H1 (cell line): ENCODE measurements around the gene SGCE. TPM values are rescaled to one million over a fixed set of nuclear protein-coding genes. Genes with fewer than 3 reads are reported as not detected.

ENCODE experiments used
- CTCF ChIA-PET: fragments of 300-600 bp; sonication (Branson Sonifier 250); formaldehyde crosslinking; loops from one replicate; lab custom pipeline; 2021; ENCODE audit not compliant: partially characterized antibody; lab: Charles Lee
- POLR2A ChIA-PET: fragments of 300-600 bp; sonication (Branson Sonifier 250); formaldehyde crosslinking; loops from one replicate; lab custom pipeline; 2021; ENCODE audit warnings: inconsistent platforms; ENCODE audit not compliant: partially characterized antibody; lab: Charles Lee
- DNase-seq, 2 experiments: peaks; one replicate each; pipeline versions ENCODE4 v3.0.0 to v3.0.0-alpha.2; 2010 to 2022; ENCODE audit warnings: low spot score in 2 of 2, low read depth in 1 of 2, mixed read lengths in 1 of 2
- FAIRE-seq: peaks from 2 replicates; lab custom pipeline; 2011; peaks lifted over from hg19 to GRCh38; lab: Jason Lieb, UNC
- H2AFZ ChIP-seq: 2 replicates; pipeline ENCODE4 v1.8.1; 2012; ENCODE audit warnings: low read length, inconsistent platforms
- H2AK5ac ChIP-seq: 2 replicates; pipeline ENCODE4 v1.6.1; 2013; ENCODE audit warnings: low read depth, low read length
- H2BK120ac ChIP-seq: replicated peaks from 2 replicates; pipeline ENCODE3; 2013; ENCODE audit warnings: low read depth, low read length, inconsistent platforms
- H2BK12ac ChIP-seq: 2 replicates; pipeline ENCODE4 v1.6.1; 2013; ENCODE audit warnings: low read depth, low read length
- H2BK15ac ChIP-seq: 2 replicates; pipeline ENCODE4 v1.6.1; 2013; ENCODE audit warnings: low read length
- H2BK20ac ChIP-seq: 2 replicates; pipeline ENCODE4 v1.6.1; 2013; ENCODE audit warnings: low read length
- H2BK5ac ChIP-seq: 2 replicates; pipeline ENCODE4 v1.6.1; 2013; ENCODE audit warnings: low read depth, low read length
- H3K14ac ChIP-seq: 2 replicates; pipeline ENCODE4 v1.6.1; 2013; ENCODE audit warnings: inconsistent platforms; ENCODE audit not compliant: insufficient read length
- H3K18ac ChIP-seq: 2 replicates; pipeline ENCODE4 v1.6.1; 2013; ENCODE audit warnings: low read length; ENCODE audit errors: extremely low read depth
- H3K23ac ChIP-seq: 2 replicates; pipeline ENCODE4 v1.6.1; 2013; ENCODE audit warnings: inconsistent platforms; ENCODE audit not compliant: insufficient read length
- H3K23me2 ChIP-seq: 2 replicates; pipeline ENCODE4 v1.6.1; 2013; ENCODE audit warnings: low read depth, low read length
- H3K27ac ChIP-seq: 2 replicates; pipeline ENCODE4 v1.6.1; 2011; ENCODE audit warnings: low read depth, low read length, inconsistent platforms
- H3K27me3 ChIP-seq, 4 experiments: replicated peaks in 1 of 4; 1 replicate in 1 of 4; 2 replicates in 3 of 4; pipeline versions ENCODE4 v1.6.1 to v1.8.1; 2011 to 2013; ENCODE audit warnings: low read length in 3 of 4, mild to moderate bottlenecking in 3 of 4, inconsistent platforms in 2 of 4, mixed read lengths in 2 of 4, moderate library complexity in 1 of 4; ENCODE audit not compliant: control insufficient read depth in 3 of 4, insufficient read depth in 3 of 4; ENCODE audit errors: extremely low read depth in 1 of 4
- H3K36me3 ChIP-seq, 4 experiments: 2 replicates each; pipeline versions ENCODE4 v1.6.1 to v1.8.1; 2011 to 2013; ENCODE audit warnings: mild to moderate bottlenecking in 4 of 4, low read length in 3 of 4, moderate library complexity in 2 of 4, control low read depth in 1 of 4, inconsistent platforms in 1 of 4; ENCODE audit not compliant: insufficient read depth in 4 of 4, control insufficient read depth in 2 of 4
- H3K4ac ChIP-seq: replicated peaks from 2 replicates; pipeline ENCODE3; 2013; ENCODE audit warnings: low read length, low read depth, mixed read lengths, inconsistent platforms; ENCODE audit not compliant: insufficient read length
- H3K4me1 ChIP-seq, 4 experiments: replicated peaks in 1 of 4; 1 replicate in 1 of 4; 2 replicates in 3 of 4; pipeline versions ENCODE4 v1.6.1 to v1.8.1; 2011 to 2013; ENCODE audit warnings: low read length in 3 of 4, inconsistent platforms in 2 of 4, mixed read lengths in 1 of 4; ENCODE audit not compliant: insufficient read depth in 4 of 4, control insufficient read depth in 3 of 4
- H3K4me2 ChIP-seq, 2 experiments: 2 replicates each; pipeline versions ENCODE4 v1.6.1 to v1.8.1; 2011 to 2013; ENCODE audit warnings: low read depth in 2 of 2, low read length in 2 of 2, control low read depth in 1 of 2, inconsistent platforms in 1 of 2, mild to moderate bottlenecking in 1 of 2; ENCODE audit not compliant: insufficient read depth in 1 of 2
- H3K4me3 ChIP-seq, 4 experiments: fragments of 200-600, 300-600 bp in 1 of 4; sonication (generic), shearing (Covaris generic), sonication (Bioruptor Twin) in 1 of 4; 2 replicates each; pipeline versions ENCODE4 v1.5.1 to v1.8.1; 2011 to 2016; ENCODE audit warnings: low read length in 4 of 4, low read depth in 3 of 4, control low read depth in 2 of 4, inconsistent platforms in 2 of 4, mild to moderate bottlenecking in 2 of 4, mixed read lengths in 1 of 4, moderate library complexity in 1 of 4; ENCODE audit not compliant: insufficient read depth in 2 of 4; ENCODE audit errors: extremely low read depth in 1 of 4
- H3K56ac ChIP-seq: replicated peaks from 2 replicates; pipeline ENCODE3; 2013; ENCODE audit warnings: low read depth, mild to moderate bottlenecking, mixed read lengths, low read length, inconsistent platforms; ENCODE audit not compliant: insufficient read length
- H3K79me1 ChIP-seq: 2 replicates; pipeline ENCODE4 v1.6.1; 2013; ENCODE audit warnings: low read depth, low read length, control low read depth
- H3K79me2 ChIP-seq, 2 experiments: 2 replicates each; pipeline versions ENCODE4 v1.6.1 to v1.8.1; 2012 to 2013; ENCODE audit warnings: low read length in 2 of 2, mild to moderate bottlenecking in 2 of 2, inconsistent platforms in 1 of 2; ENCODE audit not compliant: insufficient read depth in 2 of 2, control insufficient read depth in 1 of 2
- H3K9ac ChIP-seq, 4 experiments: replicated peaks in 1 of 4; 1 replicate in 1 of 4; 2 replicates in 3 of 4; pipeline versions ENCODE4 v1.6.1 to v1.8.1; 2011 to 2013; ENCODE audit warnings: low read depth in 3 of 4, low read length in 3 of 4, control low read depth in 2 of 4, mild to moderate bottlenecking in 2 of 4, moderate library complexity in 2 of 4, inconsistent platforms in 1 of 4; ENCODE audit errors: extremely low read depth in 1 of 4
- H3K9me3 ChIP-seq, 2 experiments: 2 replicates each; pipeline versions ENCODE4 v1.6.1 to v1.8.1; 2012 to 2013; ENCODE audit warnings: mild to moderate bottlenecking in 2 of 2, moderate library complexity in 2 of 2, control low read depth in 1 of 2, inconsistent platforms in 1 of 2, low read depth in 1 of 2, low read length in 1 of 2, mixed read lengths in 1 of 2; ENCODE audit not compliant: insufficient read depth in 2 of 2
- H4K20me1 ChIP-seq, 2 experiments: replicated peaks in 1 of 2; 2 replicates each; pipeline versions ENCODE3 to v1.8.1; 2011 to 2013; ENCODE audit warnings: inconsistent platforms in 2 of 2, low read length in 2 of 2, mild to moderate bottlenecking in 1 of 2; ENCODE audit not compliant: insufficient read depth in 2 of 2, control insufficient read depth in 1 of 2
- H4K5ac ChIP-seq: 2 replicates; pipeline ENCODE4 v1.6.1; 2013; ENCODE audit warnings: low read length, low read depth, mixed read lengths, inconsistent platforms; ENCODE audit not compliant: insufficient read length
- H4K8ac ChIP-seq: 2 replicates; pipeline ENCODE4 v1.8.0; 2013; ENCODE audit warnings: mild to moderate bottlenecking, moderate library complexity, low read length, inconsistent platforms; ENCODE audit not compliant: insufficient read depth; ENCODE audit errors: extremely low read depth
- H4K91ac ChIP-seq: replicated peaks from 2 replicates; pipeline ENCODE3; 2013; ENCODE audit warnings: low read length, mixed read lengths, inconsistent platforms; ENCODE audit not compliant: insufficient read length
- ATF2 ChIP-seq: IDR thresholded peaks from 2 replicates; pipeline ENCODE4 v1.6.1; 2012; ENCODE audit warnings: low read length, inconsistent platforms
- BACH1 ChIP-seq: IDR thresholded peaks from 2 replicates; pipeline ENCODE4 v1.6.1; 2012; ENCODE audit warnings: low read length, improper control_type of control experiment
- BRCA1 ChIP-seq: IDR thresholded peaks from 2 replicates; pipeline ENCODE4 v1.6.1; 2012; ENCODE audit warnings: low read depth, low read length, improper control_type of control experiment
- CHD1 ChIP-seq: IDR thresholded peaks from 2 replicates; pipeline ENCODE4 v1.6.1; 2012; ENCODE audit warnings: low read depth, low read length, improper control_type of control experiment
- FOSL1 ChIP-seq: IDR thresholded peaks from 2 replicates; pipeline ENCODE4 v1.6.1; 2011; ENCODE audit warnings: mild to moderate bottlenecking, low read depth, low read length, moderate library complexity; ENCODE audit not compliant: insufficient read depth
- SIRT6 ChIP-seq: IDR thresholded peaks from one replicate; pipeline ENCODE4 v1.7.1; 2012; ENCODE audit warnings: low read length, inconsistent platforms
- SP2 ChIP-seq: IDR thresholded peaks from 2 replicates; pipeline ENCODE4 v1.6.1; 2012; ENCODE audit warnings: mild to moderate bottlenecking, low read length, inconsistent platforms
- SUZ12 ChIP-seq: fragments of 200-600 bp; sonication (generic); IDR thresholded peaks from 2 replicates; pipeline ENCODE4 v1.6.1; 2012; ENCODE audit warnings: mild to moderate bottlenecking, inconsistent platforms, low read length, moderate library complexity, mixed read lengths
- YY1 ChIP-seq: IDR thresholded peaks from 2 replicates; pipeline ENCODE4 v1.6.1; 2011; ENCODE audit warnings: low read depth, mild to moderate bottlenecking, low read length
- polyA plus RNA-seq, 7 experiments: library from polyadenylated mRNA; depleted of rRNA in 3 of 7; stranded (reverse) in 5 of 7; unstranded in 2 of 7; fragments of >200 nt in 5 of 7; fragments of 200-250 nt in 2 of 7; gene quantifications; 1 replicate in 5 of 7; 2 replicates in 1 of 7; 4 replicates in 1 of 7; pipeline versions ENCODE4 v1.2.1 to v1.2.3, GENCODE V29; 2011 to 2013; ENCODE audit warnings: missing spikeins in 2 of 7, mixed read lengths in 2 of 7
- total RNA-seq: library from RNA; stranded (reverse); fragmentation: NEBNext Ultra II Directional; extraction: Animal tissue kit (Norgen Biotek cat#: 25700); gene quantifications from 2 replicates; pipeline ENCODE4 v1.2.1, GENCODE V29; 2021

The SGCE gene
- total and polyA plus RNA-seq, 2 of the 8 experiments (the other 6 are each of a cell fraction or from before 2014, with no cell fraction given), result 12.8 to 25.0 TPM

GRCh38 chr7:94571816-94572215 is 84.1 kb downstream of the SGCE start:
- ChIA-PET CTCF (no interaction called here), POLR2A (no interaction called here)
- no peaks in the 10 kb centered on the region for H3K36me3 ChIP-seq
- DNase-seq (no peak), FAIRE-seq (no peak)
- no peak overlapping the region for H3K23ac ChIP-seq
- no peak overlapping the region for H3K4ac ChIP-seq
- no peak overlapping the region for H2BK15ac ChIP-seq
- TF ChIP-seq SUZ12 (no peak), BACH1 (no peak), YY1 (no peak), ATF2 (no peak), SIRT6 (no peak), FOSL1 (no peak), BRCA1 (no peak), CHD1 (no peak), SP2 (no peak)
- H3K4me3 ChIP-seq, result no peak overlapping the region
- no peak overlapping the region for H3K14ac ChIP-seq
- H2BK120ac ChIP-seq, result no peak overlapping the region
- H3K4me2 ChIP-seq, result no peak overlapping the region
- H4K20me1 ChIP-seq, result no peaks in the 10 kb centered on the region
- H4K8ac ChIP-seq, result no peak overlapping the region
- H4K5ac ChIP-seq, result no peak overlapping the region
- H2BK5ac ChIP-seq, result no peak overlapping the region
- H4K91ac ChIP-seq, result no peak overlapping the region
- no peak overlapping the region for H2AFZ ChIP-seq
- no peaks in the 10 kb centered on the region for H3K79me2 ChIP-seq
- H3K56ac ChIP-seq, result no peak overlapping the region
- no peaks in the 10 kb centered on the region for H3K27me3 ChIP-seq
- H2BK12ac ChIP-seq, result no peak overlapping the region
- H2BK20ac ChIP-seq, result no peak overlapping the region
- no peak overlapping the region for H2AK5ac ChIP-seq
- no peak overlapping the region for H3K9ac ChIP-seq
- H3K79me1 ChIP-seq, result no peaks in the 10 kb centered on the region
- peaks cover 6% of the 10 kb centered on the region in 2 experiments; a peak in 1 of 4 replicates for H3K9me3 ChIP-seq
- H3K4me1 ChIP-seq, result no peaks in the 10 kb centered on the region
- no peaks in the 10 kb centered on the region for H3K23me2 ChIP-seq
- H3K27ac ChIP-seq, result no peak overlapping the region
- H3K18ac ChIP-seq, result no peak overlapping the region
